Bronchial epithelial cell (primary cell): ENCODE results near the gene SLC44A2. TPM values are rescaled to one million over a fixed set of nuclear protein-coding genes. Genes with fewer than 3 reads are reported as not detected.

ENCODE experiments used
- DNase-seq: peaks from one replicate; pipeline ENCODE4 v3.0.0-alpha.2; 2010; ENCODE audit warnings: low read depth
- FAIRE-seq: peaks from 2 replicates; lab custom pipeline; 2011; peaks lifted over from hg19 to GRCh38; lab: Jason Lieb, UNC
- H3K27me3 ChIP-seq: 2 replicates; pipeline ENCODE4 v1.5.1; 2011; ENCODE audit warnings: low read length; ENCODE audit not compliant: control insufficient read depth, insufficient read depth
- H3K36me3 ChIP-seq: 2 replicates; pipeline ENCODE4 v1.5.1; 2011; ENCODE audit warnings: low read length; ENCODE audit not compliant: control insufficient read depth, insufficient read depth
- H3K4me3 ChIP-seq: 2 replicates; pipeline ENCODE4 v1.5.1; 2011; ENCODE audit warnings: mild to moderate bottlenecking, low read depth, low read length, control low read depth
- total RNA-seq: library from RNA; depleted of rRNA; stranded (reverse); fragments of >200 nt; gene quantifications from 2 replicates; pipeline ENCODE4 v1.2.1, GENCODE V29; 2014
- TF ChIP-seq, protein P1 (sequence below): IDR thresholded peaks from 2 replicates; pipeline ENCODE4 v1.5.1; 2011; ENCODE audit warnings: mild to moderate bottlenecking, moderate library complexity, low read length, control low read depth, inconsistent platforms; ENCODE audit not compliant: insufficient read depth, severe bottlenecking

Gene SLC44A2
- total RNA-seq, 1 donor from 2014 or later, result 18.7 TPM

DNA sequence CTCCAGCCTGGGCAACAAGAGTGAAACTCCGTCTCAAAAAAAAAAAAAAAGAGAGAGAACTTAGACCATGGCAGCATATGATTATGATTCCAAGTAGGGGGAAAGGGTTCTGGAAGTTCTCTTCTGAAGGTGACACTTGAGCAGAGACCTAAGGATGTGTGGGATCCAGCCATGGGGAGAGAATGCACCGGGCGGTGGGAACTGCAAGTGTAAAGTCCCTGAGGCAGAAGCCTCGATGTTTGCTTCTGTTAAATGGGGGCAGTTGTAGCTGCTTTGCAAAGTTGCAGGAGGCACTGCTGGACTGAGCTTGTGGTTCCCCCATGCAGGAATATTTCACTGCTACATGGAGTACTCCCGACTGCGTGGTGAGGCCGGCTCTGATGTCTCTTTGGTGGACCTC, 9.1 kb downstream of the SLC44A2 start:
- FAIRE-seq, result no peak
- Histone ChIP-seq H3K27me3 (no peaks in the 10 kb centered on the region), H3K4me3 (no peak overlapping the region), H3K36me3 (peaks cover 39% of the 10 kb centered on the region)
- no peak for DNase-seq
- TF ChIP-seq, protein P1, sequence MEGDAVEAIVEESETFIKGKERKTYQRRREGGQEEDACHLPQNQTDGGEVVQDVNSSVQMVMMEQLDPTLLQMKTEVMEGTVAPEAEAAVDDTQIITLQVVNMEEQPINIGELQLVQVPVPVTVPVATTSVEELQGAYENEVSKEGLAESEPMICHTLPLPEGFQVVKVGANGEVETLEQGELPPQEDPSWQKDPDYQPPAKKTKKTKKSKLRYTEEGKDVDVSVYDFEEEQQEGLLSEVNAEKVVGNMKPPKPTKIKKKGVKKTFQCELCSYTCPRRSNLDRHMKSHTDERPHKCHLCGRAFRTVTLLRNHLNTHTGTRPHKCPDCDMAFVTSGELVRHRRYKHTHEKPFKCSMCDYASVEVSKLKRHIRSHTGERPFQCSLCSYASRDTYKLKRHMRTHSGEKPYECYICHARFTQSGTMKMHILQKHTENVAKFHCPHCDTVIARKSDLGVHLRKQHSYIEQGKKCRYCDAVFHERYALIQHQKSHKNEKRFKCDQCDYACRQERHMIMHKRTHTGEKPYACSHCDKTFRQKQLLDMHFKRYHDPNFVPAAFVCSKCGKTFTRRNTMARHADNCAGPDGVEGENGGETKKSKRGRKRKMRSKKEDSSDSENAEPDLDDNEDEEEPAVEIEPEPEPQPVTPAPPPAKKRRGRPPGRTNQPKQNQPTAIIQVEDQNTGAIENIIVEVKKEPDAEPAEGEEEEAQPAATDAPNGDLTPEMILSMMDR, result no peak

DNA sequence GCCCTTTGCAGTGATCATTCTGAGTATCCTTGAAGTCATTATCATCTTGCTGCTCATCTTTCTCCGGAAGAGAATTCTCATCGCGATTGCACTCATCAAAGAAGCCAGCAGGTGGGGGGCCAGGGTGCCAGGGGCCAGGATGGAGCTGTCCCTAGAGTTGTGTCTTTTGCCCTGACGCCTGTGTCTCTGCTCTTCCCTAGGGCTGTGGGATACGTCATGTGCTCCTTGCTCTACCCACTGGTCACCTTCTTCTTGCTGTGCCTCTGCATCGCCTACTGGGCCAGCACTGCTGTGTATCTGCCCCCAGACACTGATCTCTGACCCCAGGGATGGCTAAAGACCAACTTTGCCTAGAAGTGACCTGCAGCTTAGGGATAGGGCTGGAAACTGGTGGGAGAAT, 9.6 kb downstream of the SLC44A2 start:
- FAIRE-seq, result no peak
- Histone ChIP-seq H3K27me3 (no peaks in the 10 kb centered on the region), H3K4me3 (no peak overlapping the region), H3K36me3 (peaks cover 39% of the 10 kb centered on the region)
- TF ChIP-seq, protein P1, result no peak
- no peak for DNase-seq

DNA sequence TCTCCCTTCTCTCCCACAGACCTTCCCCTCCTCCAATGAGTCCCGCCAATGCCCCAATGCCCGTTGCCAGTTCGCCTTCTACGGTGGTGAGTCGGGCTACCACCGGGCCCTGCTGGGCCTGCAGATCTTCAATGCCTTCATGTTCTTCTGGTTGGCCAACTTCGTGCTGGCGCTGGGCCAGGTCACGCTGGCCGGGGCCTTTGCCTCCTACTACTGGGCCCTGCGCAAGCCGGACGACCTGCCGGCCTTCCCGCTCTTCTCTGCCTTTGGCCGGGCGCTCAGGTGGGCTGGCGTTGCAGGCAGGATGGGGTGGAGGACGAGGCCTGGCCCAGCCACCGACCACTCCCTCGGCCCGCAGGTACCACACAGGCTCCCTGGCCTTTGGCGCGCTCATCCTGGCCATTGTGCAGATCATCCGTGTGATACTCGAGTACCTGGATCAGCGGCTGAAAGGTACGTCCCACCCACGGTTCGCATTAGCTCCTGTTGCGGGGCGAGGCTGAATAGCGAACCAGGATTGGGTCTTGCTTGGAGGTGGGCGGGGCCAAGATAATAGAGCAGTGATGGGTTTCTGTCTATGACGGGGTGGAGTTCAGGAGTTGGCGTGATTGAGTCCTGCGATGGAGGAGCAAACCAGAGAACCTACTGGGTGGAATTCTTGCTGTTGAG, 11.1 kb downstream of the SLC44A2 start:
- DNase-seq (no peak), FAIRE-seq (no peak)
- Histone ChIP-seq H3K4me3 (no peak overlapping the region), H3K27me3 (no peaks in the 10 kb centered on the region), H3K36me3 (peaks cover 35% of the 10 kb centered on the region)
- TF ChIP-seq, protein P1, result no peak

DNA sequence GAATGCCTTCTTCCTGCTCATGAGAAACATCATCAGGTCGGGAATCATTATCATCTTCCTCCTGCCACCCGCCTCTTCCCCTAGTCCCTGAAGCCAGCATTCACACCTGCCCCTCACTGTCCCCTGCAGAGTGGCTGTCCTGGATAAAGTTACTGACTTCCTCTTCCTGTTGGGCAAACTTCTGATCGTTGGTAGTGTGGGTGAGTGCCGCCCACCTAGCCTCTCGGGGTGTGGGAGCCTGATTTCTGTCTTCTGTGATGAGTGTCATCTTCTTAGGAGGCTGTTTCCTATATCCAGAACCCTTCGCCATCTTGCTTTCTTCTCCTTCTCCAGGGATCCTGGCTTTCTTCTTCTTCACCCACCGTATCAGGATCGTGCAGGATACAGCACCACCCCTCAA, 12.5 kb downstream of the SLC44A2 start:
- Histone ChIP-seq H3K27me3 (no peaks in the 10 kb centered on the region), H3K4me3 (no peak overlapping the region), H3K36me3 (peaks cover 29% of the 10 kb centered on the region)
- DNase-seq (no peak), FAIRE-seq (no peak)
- TF ChIP-seq, protein P1, result no peak

DNA sequence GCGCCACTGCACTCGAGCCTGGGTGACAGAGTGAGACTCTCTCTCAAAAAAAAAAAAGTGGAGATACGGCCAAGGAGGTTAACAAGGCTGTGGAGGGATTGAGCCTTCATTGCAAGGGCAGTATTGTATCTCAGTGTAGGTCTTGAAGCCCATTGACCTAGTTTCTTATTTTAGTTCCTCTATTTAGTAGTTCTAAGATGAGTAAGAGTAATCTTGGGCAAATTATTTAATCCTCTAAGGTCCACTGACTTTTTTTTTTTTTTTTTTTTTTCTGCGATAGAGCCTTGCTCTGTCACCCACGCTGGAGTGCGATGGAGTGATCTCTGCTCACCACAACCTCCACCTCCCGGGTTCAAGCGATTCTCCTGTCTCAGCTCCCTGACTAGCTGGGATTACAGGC, 14.5 kb downstream of the SLC44A2 start:
- Histone ChIP-seq H3K4me3 (no peak overlapping the region), H3K36me3 (peaks cover 25% of the 10 kb centered on the region)

More for the DNA sequence above, 14.5 kb downstream of the SLC44A2 start:
- DNase-seq (no peak), FAIRE-seq (no peak)
- no peaks in the 10 kb centered on the region for H3K27me3 ChIP-seq
- TF ChIP-seq, protein P1, result no peak
